Stomach (tissue), 9 donors: ENCODE measurements around the gene DMTF1. TPM values are rescaled to one million over a fixed set of nuclear protein-coding genes. Genes with fewer than 3 reads are reported as not detected.
A peak's percentile ranks its signal among the peaks of the same experiment; 100 is the strongest.
"Not testable (repeated sequence)": the region's sequence is repeated elsewhere in the genome, so short reads cannot be mapped to it uniquely, and the experiment has no call there.

Experiments
- DNase-seq, 2 donors: peaks; one replicate each; pipeline versions ENCODE4 v3.0.0 to v3.0.0-alpha.2; 2013 to 2019
- H3K27ac ChIP-seq, 5 donors: fragments of 200-600 bp in 4 of 5; sonication (generic) in 4 of 5; one replicate each; pipeline ENCODE4 v1.5.1; 2013 to 2019; ENCODE audit warnings: mild to moderate bottlenecking in 1 of 5, moderate library complexity in 1 of 5
- H3K27me3 ChIP-seq, 3 donors: fragments of 200-600 bp; sonication (generic); one replicate each; pipeline ENCODE4 v1.5.1; 2017 to 2019; ENCODE audit warnings: mixed run types in 1 of 3
- H3K36me3 ChIP-seq, 4 donors: fragments of 200-600 bp; sonication (generic); 1 replicate in 3 of 4; 2 replicates in 1 of 4; pipeline ENCODE4 v1.5.1; 2016 to 2019
- H3K4me1 ChIP-seq, 4 donors: fragments of 200-600 bp; sonication (generic); one replicate each; pipeline ENCODE4 v1.5.1; 2016 to 2019
- H3K4me3 ChIP-seq, 4 donors: fragments of 200-600 bp; sonication (generic) in 3 of 4; one replicate each; pipeline ENCODE4 v1.5.1; 2016 to 2019; ENCODE audit warnings: mild to moderate bottlenecking in 1 of 4
- H3K9me3 ChIP-seq, 4 donors: fragments of 200-600 bp; sonication (generic); one replicate each; pipeline ENCODE4 v1.5.1; 2016 to 2019
- EP300 ChIP-seq: sonication (generic); formaldehyde crosslinking; IDR thresholded peaks from one replicate; pipeline ENCODE4 v1.6.1; 2017; ENCODE audit warnings: antibody characterized with exemption
- POLR2A ChIP-seq, 4 donors: fragments of 450-650 bp; IDR thresholded peaks; one replicate each; pipeline ENCODE4 v1.6.1; 2016; ENCODE audit warnings: antibody characterized with exemption in 4 of 4, control low read depth in 2 of 4, mild to moderate bottlenecking in 1 of 4, moderate library complexity in 1 of 4
- POLR2AphosphoS5 ChIP-seq, 3 donors: sonication (generic); formaldehyde crosslinking; IDR thresholded peaks; one replicate each; pipeline ENCODE4 v1.6.1; 2016; ENCODE audit warnings: antibody characterized with exemption in 3 of 3
- WGBS, 5 donors: extraction: QIAGEN DNeasy Blood & Tissue Kit in 3 of 5; methylation state at CpG; one replicate each; pipeline versions ENCODE4 v1.1.5 to v1.1.7; 2013 to 2018; 5-methylcytosine and 5-hydroxymethylcytosine counted together
- intact Hi-C: fragments of 100-400 bp; cut with DNase I; formaldehyde crosslinking; loops from one replicate; pipeline ENCODE4 v1.15.1; 2023; ENCODE audit warnings: low total_unique reads
- polyA plus RNA-seq, 3 donors: library from polyadenylated mRNA; stranded (reverse); fragments of 200-250 nt; gene quantifications; one replicate each; pipeline ENCODE4 v1.2.3, GENCODE V29; 2013
- total RNA-seq, 5 donors: library from RNA; depleted of rRNA; stranded (reverse); fragments of >200 nt; gene quantifications; one replicate each; pipeline versions ENCODE4 v1.1.0 to v1.2.3, GENCODE V29; 2014 to 2016
- TF ChIP-seq, protein P1 (sequence below), 7 experiments: fragments of 450-650 bp in 4 of 7; fragments of 200-600 bp in 3 of 7; sonication (generic) in 3 of 7; IDR thresholded peaks; one replicate each; pipeline ENCODE4 v1.5.1; 2016 to 2019; ENCODE audit warnings: antibody characterized with exemption in 7 of 7, control low read depth in 2 of 7, mild to moderate bottlenecking in 1 of 7
- donor health status: healthy with polysubstance abuse.
- donor health status: Bipolar disorder and iron deficiency.
- donor health status: healthy.

DMTF1 gene
- total and polyA plus RNA-seq, 8 donors: 10.5 to 233 (median 70.8) TPM

DNA sequence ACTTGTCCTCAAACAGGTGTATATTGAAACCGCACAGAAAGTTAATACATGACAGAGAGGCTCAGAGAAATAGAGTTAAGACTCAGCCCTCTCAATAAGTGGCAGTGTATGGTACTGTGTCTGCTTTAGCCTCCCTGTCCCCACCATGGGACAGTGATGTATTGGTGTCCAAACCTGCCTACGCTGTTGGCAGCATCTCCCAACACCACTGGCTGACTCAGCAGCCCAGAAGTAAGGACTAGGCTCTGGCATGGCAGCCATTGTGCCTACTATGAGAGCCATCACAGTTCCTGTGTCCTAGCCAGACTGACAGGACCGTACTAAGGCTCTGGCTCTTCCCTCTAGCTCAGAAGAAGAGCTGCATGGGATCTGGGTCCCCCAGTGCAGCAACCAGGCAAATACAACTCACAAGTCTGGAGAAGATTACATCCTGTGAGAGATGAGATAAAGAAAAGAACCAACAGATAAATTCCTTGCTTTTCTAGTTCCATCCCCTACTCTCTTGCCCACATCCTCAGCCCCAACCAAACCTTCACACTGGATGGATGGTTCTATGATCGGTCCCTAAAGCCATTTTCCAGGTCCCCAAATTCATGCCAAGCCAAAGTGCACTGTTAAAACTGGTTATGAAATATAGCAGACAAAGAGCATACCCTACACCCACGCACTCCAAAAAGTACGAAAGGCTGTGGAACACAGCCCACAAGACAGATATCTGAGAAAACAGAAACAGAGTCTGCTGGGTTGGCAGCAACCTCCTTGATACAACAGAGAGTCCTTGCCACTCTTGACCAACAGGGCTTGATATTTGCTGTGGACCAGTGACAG, 44.1 kb upstream of the DMTF1 start:
- Histone ChIP-seq H3K4me1 (no peaks in the 10 kb centered on the region), H3K27ac (no peak overlapping the region), H3K9me3 (no peaks in the 10 kb centered on the region), H3K4me3 (no peak overlapping the region), H3K36me3 (no peaks in the 10 kb centered on the region), H3K27me3 (no peaks in the 10 kb centered on the region)
- no peak for TF ChIP-seq EP300
- TF ChIP-seq, protein P1, sequence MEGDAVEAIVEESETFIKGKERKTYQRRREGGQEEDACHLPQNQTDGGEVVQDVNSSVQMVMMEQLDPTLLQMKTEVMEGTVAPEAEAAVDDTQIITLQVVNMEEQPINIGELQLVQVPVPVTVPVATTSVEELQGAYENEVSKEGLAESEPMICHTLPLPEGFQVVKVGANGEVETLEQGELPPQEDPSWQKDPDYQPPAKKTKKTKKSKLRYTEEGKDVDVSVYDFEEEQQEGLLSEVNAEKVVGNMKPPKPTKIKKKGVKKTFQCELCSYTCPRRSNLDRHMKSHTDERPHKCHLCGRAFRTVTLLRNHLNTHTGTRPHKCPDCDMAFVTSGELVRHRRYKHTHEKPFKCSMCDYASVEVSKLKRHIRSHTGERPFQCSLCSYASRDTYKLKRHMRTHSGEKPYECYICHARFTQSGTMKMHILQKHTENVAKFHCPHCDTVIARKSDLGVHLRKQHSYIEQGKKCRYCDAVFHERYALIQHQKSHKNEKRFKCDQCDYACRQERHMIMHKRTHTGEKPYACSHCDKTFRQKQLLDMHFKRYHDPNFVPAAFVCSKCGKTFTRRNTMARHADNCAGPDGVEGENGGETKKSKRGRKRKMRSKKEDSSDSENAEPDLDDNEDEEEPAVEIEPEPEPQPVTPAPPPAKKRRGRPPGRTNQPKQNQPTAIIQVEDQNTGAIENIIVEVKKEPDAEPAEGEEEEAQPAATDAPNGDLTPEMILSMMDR (IDR thresholded peaks at IDR 0.05): no peak
- TF ChIP-seq POLR2AphosphoS5 (IDR thresholded peaks at IDR 0.05): no peak
- TF ChIP-seq POLR2A (IDR thresholded peaks at IDR 0.05): no peak
- 66 to 89% (median 80%) methylated on average over 6 of the region's 6 CpGs for WGBS, 5 donors
- no peak for DNase-seq
- intact Hi-C loops: no loop called here

- H3K36me3 ChIP-seq: no peaks in the 10 kb centered on the region
- no peaks in the 10 kb centered on the region for H3K27me3 ChIP-seq
- TF ChIP-seq, protein P1 (IDR thresholded peaks at IDR 0.05): no peak
- no peak for TF ChIP-seq EP300
- no peak for TF ChIP-seq POLR2AphosphoS5 (IDR thresholded peaks at IDR 0.05)
- TF ChIP-seq POLR2A (IDR thresholded peaks at IDR 0.05): no peak
- H3K4me3 ChIP-seq: no peak overlapping the region
- intact Hi-C loops: no loop called here
- no peaks in the 10 kb centered on the region for H3K4me1 ChIP-seq
- no peak overlapping the region for H3K27ac ChIP-seq
- no peaks in the 10 kb centered on the region for H3K9me3 ChIP-seq
- peak in 1 of 2 donors; percentile 4 for DNase-seq
- WGBS, 5 donors: 27 to 40% (median 34%) methylated on average over 2 of the region's 2 CpGs
Observed at GRCh38 chr7:87110778-87111177, 41.5 kb upstream of the DMTF1 start.

DNA sequence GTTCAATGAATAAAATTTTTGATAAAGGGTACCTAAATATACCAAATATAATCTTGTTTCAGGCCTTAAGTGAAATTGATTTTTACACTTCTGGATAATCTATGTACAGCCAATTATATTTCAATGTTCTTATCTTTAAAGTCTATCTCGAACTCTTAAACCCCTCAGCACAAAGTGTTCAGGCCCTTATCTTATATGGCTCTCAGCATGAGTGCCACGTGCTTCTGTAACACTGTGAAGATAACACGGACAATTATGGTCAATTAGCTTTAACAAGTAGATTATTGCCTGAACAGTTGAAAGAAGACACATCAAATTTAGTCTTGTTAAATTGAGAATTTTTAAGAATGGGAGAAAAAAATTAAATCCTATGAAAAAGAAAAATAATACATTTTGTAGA, 40.4 kb upstream of the DMTF1 start:
- 30 to 58% (median 36%) methylated on average over 3 of the region's 3 CpGs for WGBS, 5 donors
- TF ChIP-seq EP300 (no peak), POLR2A (IDR thresholded peaks at IDR 0.05) (no peak), POLR2AphosphoS5 (IDR thresholded peaks at IDR 0.05) (no peak)
- TF ChIP-seq, protein P1 (IDR thresholded peaks at IDR 0.05): no peak
- H3K27me3 ChIP-seq: no peaks in the 10 kb centered on the region
- DNase-seq: no peak
- intact Hi-C loops: no loop called here
- no peak overlapping the region for H3K4me3 ChIP-seq
- H3K27ac ChIP-seq: no peak overlapping the region
- no peaks in the 10 kb centered on the region for H3K9me3 ChIP-seq
- H3K4me1 ChIP-seq: no peaks in the 10 kb centered on the region
- H3K36me3 ChIP-seq: no peaks in the 10 kb centered on the region

GRCh38 chr7:87113077-87113476, 39.2 kb upstream of the DMTF1 start:
- Histone ChIP-seq H3K27ac (no peak overlapping the region), H3K4me1 (no peaks in the 10 kb centered on the region), H3K36me3 (no peaks in the 10 kb centered on the region), H3K4me3 (no peak overlapping the region), H3K9me3 (no peaks in the 10 kb centered on the region), H3K27me3 (no peaks in the 10 kb centered on the region)
- DNase-seq: no peak
- WGBS, 5 donors: 87 to 94% (median 90%) methylated on average over 1 of the region's 1 CpG
- intact Hi-C loops: no loop called here
- no peak for TF ChIP-seq EP300
- TF ChIP-seq POLR2A (IDR thresholded peaks at IDR 0.05): no peak
- TF ChIP-seq POLR2AphosphoS5 (IDR thresholded peaks at IDR 0.05): no peak
- TF ChIP-seq, protein P1 (IDR thresholded peaks at IDR 0.05): no peak

GRCh38 chr7:87113904-87114303, 38.3 kb upstream of the DMTF1 start:
- H3K9me3 ChIP-seq, intact Hi-C loops, H3K27me3 ChIP-seq, H3K4me1 ChIP-seq, H3K27ac ChIP-seq, H3K36me3 ChIP-seq, DNase-seq, H3K4me3 ChIP-seq: not testable (repeated sequence)
- WGBS, 5 donors: 80 to 94% (median 91%) methylated on average over 3 of the region's 3 CpGs

- H3K4me3 ChIP-seq, H3K9me3 ChIP-seq, H3K4me1 ChIP-seq, DNase-seq, H3K27me3 ChIP-seq, H3K27ac ChIP-seq, intact Hi-C loops, H3K36me3 ChIP-seq: not testable (repeated sequence)
- WGBS, 5 donors: 52 to 71% (median 64%) methylated on average over 2 of the region's 2 CpGs
Observed at GRCh38 chr7:87115772-87116171, 36.5 kb upstream of the DMTF1 start.
